ENCODE data around the gene GPR18.

The GPR18 gene

GRCh38 chr13:99271249-99271648, 13.1 kb upstream of the GPR18 start:
- no peak for DNase-seq (ENCODE audit: low read depth, low spot score)
- TF ChIP-seq CTCF (IDR thresholded peaks at IDR 0.05; ENCODE audit: low read depth, low read length): no peak
- in situ Hi-C loops (cut with HindIII; ENCODE audit: low sequenced_read_pairs): no loop called here
- no peak overlapping the region for H3K4me3 ChIP-seq (ENCODE audit: low read depth, low read length)

- TF ChIP-seq CTCF (IDR thresholded peaks at IDR 0.05; ENCODE audit: low read depth, low read length): no peak
Measured at GRCh38 chr13:99270518-99270917, 12.3 kb upstream of the GPR18 start.

GRCh38 chr13:99269627-99270241, 11.6 kb upstream of the GPR18 start:
- in situ Hi-C loops (cut with HindIII; ENCODE audit: low sequenced_read_pairs): no loop called here
- peak; percentile 81 for TF ChIP-seq CTCF (IDR thresholded peaks at IDR 0.05; ENCODE audit: low read depth, low read length)
- H3K4me3 ChIP-seq (ENCODE audit: low read depth, low read length): no peak overlapping the region
- peak; percentile 76 for DNase-seq (ENCODE audit: low read depth, low spot score)

More at GRCh38 chr13:99270518-99270917, 12.3 kb upstream of the GPR18 start:
- no peak overlapping the region for H3K4me3 ChIP-seq (ENCODE audit: low read depth, low read length)
- in situ Hi-C loops (cut with HindIII; ENCODE audit: low sequenced_read_pairs): no loop called here
- no peak for DNase-seq (ENCODE audit: low read depth, low spot score)

- TF ChIP-seq CTCF (IDR thresholded peaks at IDR 0.05; ENCODE audit: low read depth, low read length): no peak
- DNase-seq (ENCODE audit: low read depth, low spot score): no peak
- in situ Hi-C loops (cut with HindIII; ENCODE audit: low sequenced_read_pairs): no loop called here
- H3K4me3 ChIP-seq (ENCODE audit: low read depth, low read length): no peak overlapping the region
Measured at GRCh38 chr13:99268822-99269221, 10.6 kb upstream of the GPR18 start.

GRCh38 chr13:99267927-99268326, 9.7 kb upstream of the GPR18 start:
- no peak for TF ChIP-seq CTCF (IDR thresholded peaks at IDR 0.05; ENCODE audit: low read depth, low read length)
- H3K4me3 ChIP-seq (ENCODE audit: low read depth, low read length): no peak overlapping the region
- in situ Hi-C loops (cut with HindIII; ENCODE audit: low sequenced_read_pairs): no loop called here

GRCh38 chr13:99266827-99267226, 8.6 kb upstream of the GPR18 start:
- no peak for DNase-seq (ENCODE audit: low read depth, low spot score)
- in situ Hi-C loops (cut with HindIII; ENCODE audit: low sequenced_read_pairs): no loop called here
- TF ChIP-seq CTCF (IDR thresholded peaks at IDR 0.05; ENCODE audit: low read depth, low read length): no peak
- H3K4me3 ChIP-seq (ENCODE audit: low read depth, low read length): no peak overlapping the region

More at GRCh38 chr13:99267927-99268326, 9.7 kb upstream of the GPR18 start:
- DNase-seq (ENCODE audit: low read depth, low spot score): no peak
